Activated CD8-positive, alpha-beta memory T cell treated with anti-CD3 and anti-CD28 coated beads for 4 hours (primary cell): Measurements from ENCODE around the gene SEMA5A.

Experiments used
- DNase-seq, 2 donors: peaks; one replicate each; pipeline ENCODE4 v3.0.0-alpha.2; 2020; ENCODE audit warnings: low read depth in 2 of 2

SEMA5A gene

GRCh38 chr5:9515436-9515835 lies 30.4 kb downstream of the SEMA5A start:
- DNase-seq = no peak

DNA sequence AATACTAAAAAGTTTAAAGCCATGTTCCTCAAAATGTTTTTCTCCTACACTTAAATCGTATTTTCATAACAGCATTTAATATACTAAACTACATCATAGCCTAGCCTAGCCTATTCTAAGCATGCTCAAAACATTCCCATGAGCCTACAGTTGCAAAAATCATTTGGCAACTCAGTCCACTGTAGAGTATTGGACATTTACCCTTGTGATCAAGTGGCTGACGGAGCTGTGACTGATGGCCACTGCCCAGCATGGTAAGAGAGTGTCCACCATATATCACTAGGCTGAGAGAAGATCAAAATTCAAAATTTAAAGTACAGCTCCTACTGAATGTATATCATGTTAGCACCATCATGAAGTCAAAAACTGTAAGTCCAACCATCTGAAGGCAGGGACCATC lies 30.9 kb downstream of the SEMA5A start:
- DNase-seq = no peak

DNA sequence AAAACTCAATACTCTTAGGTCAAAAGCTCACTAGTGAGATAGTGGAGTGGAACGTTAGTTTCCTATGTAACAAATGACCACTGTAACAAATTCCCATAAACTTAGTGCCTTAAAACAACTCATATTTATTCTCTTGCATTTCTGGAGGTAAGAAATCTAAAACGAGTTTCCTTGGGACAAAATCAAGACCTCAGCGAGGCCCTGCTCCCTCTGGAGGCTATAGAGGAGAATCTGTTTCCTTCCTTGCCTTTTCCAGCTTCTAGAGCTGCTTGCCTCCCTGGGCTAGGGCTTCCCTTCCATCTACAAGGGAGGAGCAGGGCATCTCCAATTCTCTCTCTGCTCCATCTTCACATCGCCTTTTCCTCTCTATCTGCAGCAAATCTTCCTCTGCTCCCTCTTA lies 32.0 kb downstream of the SEMA5A start:
- no peak for DNase-seq

DNA sequence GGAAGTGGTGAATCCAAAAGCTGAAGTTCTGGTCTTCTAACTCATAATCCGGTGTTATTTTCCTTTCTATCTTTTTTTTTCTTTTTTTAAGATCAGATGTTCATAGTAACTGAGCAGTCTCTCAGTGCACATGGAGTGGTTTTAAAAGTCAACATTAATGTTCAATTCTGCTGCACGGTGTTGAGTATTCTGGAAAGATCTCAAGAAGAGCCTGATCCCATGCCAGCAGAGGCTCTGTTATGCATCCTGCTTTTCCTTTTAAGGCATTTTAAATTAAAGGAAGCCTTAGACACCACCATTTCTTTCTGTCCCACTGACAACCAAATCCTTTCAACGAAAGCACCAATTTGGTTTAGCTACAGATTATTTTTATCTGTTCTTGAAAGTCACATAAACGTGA lies 33.4 kb downstream of the SEMA5A start:
- no peak for DNase-seq

DNA sequence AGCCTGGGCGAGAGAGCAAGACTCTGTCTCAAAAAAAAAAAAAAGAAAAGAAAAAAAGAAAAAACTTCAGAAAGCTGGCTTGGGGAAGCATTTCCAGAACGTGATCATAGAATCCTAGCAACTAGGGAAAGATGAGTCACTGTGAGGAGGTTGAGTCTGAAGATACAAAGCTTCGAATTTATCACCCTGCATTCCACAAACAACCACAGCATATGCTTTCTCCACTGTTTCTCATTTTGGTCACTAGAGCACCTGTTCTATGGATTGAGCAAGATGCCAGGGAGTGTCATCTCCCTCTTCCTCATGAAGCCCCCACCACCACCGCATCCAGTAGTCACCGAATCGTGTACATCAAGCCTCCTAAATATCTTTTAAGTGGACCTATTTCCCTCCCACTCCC lies 37.9 kb downstream of the SEMA5A start:
- DNase-seq = no peak

GRCh38 chr5:9505225-9505624 lies 40.6 kb downstream of the SEMA5A start:
- DNase-seq = no peak

- DNase-seq = no peak
Observed at GRCh38 chr5:9502864-9503263, 43.0 kb downstream of the SEMA5A start.

DNA sequence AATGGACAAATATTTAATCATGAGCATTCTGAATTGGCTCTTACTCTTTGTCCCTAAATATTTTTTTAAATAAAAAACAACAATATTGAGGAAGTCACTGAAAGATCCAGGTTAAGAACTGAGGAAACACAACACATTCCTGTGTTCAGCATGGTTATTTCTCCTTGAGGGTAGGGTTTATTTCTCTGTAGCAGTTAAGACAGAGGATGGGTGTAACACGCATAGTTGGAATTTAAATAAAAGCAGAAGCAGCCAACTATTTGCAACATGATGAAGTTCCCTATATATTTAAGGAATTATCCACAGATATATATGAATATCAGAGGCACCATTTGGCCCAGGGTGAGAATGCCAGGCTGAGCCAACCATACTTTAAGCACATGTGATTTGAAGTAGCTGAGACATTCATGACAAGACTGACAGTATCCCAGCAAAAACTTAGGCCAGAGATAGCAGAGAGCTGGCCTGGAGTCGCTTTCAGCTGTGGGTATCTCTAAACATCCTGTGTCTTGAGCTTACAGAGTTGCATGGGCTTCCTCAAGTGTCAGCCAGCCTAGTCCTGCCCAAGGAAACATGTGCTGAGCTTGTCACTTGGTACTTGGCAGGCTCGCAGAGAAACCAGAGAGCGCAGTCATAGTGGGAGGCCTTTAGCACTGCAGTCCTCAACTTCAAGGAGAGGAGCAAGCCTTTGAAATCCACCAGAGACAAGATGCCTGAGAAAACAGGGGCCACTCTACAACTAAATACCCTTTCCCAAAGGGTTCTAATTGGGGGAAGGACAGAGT lies 43.6 kb downstream of the SEMA5A start:
- DNase-seq = no peak

- no peak for DNase-seq
Observed at GRCh38 chr5:9500625-9501024, 45.2 kb downstream of the SEMA5A start.

DNA sequence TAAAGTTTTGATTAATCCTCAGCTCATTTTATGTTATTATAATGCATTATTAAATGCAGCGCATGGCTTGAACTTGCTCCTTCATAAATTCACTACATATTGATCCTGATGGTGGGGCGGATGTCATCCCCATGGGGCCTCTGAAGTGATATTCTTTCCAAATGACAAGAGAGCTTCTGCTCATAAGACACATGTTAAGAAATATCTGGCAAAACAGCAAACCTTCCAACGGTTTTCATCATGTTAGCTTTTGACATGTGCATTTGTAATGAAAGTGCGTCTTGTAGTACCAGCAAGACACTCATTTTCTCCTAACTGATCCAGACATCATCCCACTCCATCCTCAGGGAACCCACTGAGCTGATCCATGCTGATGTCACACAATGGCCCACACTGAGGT lies 45.7 kb downstream of the SEMA5A start:
- DNase-seq = no peak

DNA sequence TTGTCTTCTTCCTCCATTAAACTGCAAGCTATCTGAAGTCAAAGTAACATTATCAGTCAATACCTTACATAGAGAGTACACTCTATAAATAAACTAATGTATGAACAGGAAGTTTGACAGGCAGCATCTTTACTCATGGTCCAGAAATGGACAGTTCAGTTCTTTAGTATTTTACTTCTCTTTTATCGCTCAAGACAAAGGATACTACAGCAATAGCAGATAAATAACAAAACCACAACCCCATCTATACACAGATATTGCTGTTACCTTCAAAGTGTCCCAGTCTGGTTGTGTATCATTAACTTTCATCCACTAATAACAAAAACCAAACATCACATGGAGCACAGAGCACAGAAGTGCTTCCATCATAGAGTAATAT lies 46.4 kb downstream of the SEMA5A start:
- DNase-seq = no peak

GRCh38 chr5:9498541-9499497 lies 47.1 kb downstream of the SEMA5A start:
- no peak for DNase-seq

DNA sequence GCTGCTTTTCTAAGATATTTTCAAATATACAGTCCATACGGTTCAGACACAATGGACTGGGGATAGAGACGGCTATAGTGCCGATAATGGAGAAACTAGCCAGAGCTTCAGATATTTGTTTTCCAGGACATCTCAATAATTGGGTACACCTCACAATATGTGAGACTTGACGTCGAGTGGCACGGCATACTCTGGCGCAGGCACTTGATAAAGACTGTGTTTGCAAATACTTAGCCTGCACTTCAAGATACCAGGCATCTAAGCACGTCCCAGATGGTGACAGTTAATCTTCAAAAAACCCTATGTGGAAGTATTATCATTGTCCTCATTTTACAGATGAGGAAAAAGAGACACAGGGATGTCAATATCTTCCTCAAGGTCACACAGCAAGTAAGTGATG lies 48.5 kb downstream of the SEMA5A start:
- DNase-seq = no peak

- no peak for DNase-seq
Observed at GRCh38 chr5:9496801-9497200, 49.1 kb downstream of the SEMA5A start.

DNA sequence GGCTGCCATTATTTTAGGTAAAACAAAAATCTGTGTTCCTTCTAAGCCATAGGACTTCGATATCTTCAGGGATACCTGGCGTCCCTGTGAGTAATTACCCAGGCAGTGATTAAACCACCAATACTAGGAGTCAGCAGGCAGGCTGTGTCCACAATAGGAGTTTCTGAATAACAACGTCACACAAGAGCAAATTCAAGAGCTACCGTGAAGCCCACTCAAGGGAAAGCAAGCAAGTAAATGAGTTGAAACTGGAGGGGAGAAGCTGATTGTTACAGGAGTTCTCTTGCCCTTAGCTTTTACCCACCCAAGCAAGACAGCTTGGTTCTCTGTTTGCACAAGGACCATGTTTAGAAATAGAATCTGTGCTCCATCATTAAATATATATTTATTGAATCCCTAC lies 50.8 kb downstream of the SEMA5A start:
- DNase-seq = no peak

- no peak for DNase-seq
Observed at GRCh38 chr5:9494301-9494700, 51.6 kb downstream of the SEMA5A start.

DNA sequence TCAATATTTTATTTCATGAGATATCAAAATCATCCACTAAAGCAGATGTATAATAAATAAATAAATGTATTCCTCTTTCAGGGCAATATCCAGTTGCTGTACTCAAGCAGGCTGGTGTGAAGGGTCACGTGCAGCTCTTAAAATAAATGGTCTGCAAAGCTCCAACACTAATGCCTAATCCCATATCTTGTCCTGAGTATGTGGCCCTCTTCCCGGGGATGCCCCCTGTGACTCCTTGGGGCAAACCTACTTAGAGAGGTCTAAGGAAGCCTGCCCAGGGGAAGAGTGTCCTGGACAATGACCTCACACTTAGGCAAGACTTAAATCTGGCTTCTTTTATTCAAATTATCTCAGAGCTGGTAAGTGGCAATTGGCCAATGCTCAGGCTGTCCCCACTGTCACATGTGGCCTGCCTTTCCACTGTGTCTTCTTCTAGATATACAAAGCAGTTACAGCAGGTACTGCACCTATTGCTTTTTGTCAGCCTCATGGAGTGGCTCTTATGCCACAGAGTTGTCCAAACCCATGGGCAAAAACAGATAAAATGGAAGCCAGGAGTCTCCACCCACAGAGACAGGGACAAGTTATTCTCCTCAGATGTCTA lies 55.3 kb downstream of the SEMA5A start:
- no peak for DNase-seq

DNA sequence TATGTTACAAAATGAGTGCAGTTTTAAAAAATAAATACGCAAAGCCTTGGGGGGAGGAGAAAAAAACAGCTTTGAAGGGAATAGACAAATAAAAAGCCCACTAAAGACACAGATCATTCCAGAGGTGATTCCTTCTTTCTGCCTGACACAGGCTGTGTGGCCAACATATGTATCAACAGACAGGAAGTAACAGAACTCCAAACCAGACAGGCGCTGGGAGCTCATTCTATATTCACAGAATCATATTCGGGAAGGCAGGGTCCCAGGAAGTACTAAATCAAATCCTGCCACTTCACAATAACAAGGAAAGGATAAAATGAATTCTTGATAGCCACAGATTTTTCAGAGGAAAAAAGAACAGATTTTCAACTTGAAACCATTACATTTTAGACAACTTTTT lies 62.1 kb downstream of the SEMA5A start:
- DNase-seq = no peak

DNA sequence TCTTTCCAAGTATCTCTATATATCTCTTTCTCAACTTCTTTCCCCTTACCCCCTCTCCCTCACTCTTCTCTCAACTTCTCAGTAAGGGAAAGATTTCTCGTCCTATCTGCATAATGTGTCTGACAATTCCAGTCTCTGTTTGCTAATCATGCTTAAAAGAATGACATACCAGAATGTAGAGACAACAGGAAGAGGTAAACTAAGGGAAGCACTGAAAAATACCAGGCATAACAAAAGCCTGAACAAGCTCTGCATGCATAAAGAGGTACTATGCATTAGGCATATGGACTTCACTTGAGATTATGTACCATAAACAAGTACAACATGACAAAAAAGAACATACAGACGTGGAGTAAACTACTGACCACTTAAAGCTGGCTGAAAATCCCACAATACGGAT lies 62.6 kb downstream of the SEMA5A start:
- no peak for DNase-seq

DNA sequence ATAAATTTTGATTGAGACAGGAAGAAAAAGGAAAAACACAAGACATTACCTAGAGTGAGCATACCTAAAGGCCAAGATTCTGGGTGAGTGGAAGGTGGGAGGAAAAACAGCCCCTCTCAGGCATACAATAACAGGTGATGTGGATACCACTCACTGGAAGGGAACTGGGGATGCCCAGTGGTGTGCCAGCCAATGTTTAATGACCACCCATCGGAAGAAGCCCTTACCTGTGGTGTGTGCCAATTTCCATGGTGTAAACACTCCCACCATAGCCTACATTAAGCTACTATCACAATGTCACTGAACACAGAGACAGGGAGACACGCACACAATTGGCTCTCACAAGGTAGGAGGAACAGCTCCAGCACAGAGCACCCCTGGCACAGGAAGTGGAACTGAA lies 63.5 kb downstream of the SEMA5A start:
- DNase-seq = no peak

DNA sequence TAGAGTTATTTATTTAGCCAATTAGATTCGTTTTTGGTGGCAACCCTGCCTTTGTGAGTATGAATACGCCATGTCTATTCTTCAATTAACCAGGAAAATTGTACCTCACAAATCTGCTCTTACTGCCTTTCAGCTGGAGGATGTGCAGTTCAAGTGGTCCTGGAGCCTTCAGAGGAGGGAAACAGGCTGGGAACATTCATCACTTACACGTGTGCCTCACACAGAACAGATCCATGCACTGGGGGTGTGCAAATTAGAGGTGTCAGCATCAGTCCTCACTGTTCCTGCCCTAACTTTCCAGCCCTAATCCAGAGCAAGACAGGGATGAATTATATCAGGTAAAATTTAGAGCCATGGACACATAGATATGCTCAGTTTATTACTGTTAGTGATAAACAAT lies 65.4 kb downstream of the SEMA5A start:
- no peak for DNase-seq

DNA sequence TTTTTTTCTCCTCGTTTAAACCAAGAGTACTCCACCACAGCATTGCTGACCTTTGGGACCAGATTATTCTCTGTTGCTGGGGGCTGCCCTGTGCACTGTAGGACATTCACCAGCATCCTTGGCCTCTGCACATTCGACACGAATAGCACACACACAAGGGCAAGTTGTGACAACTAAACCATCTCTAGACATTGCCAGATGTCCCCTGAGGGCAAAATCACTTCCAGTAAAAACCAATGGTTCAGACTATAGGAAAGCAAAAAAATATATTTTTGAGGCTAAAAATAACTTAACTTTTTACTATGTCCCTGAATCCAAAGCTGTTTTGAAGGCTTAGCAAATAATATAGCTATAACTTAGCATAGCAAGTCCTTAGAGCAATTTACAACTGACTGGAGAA lies 65.9 kb downstream of the SEMA5A start:
- no peak for DNase-seq

DNA sequence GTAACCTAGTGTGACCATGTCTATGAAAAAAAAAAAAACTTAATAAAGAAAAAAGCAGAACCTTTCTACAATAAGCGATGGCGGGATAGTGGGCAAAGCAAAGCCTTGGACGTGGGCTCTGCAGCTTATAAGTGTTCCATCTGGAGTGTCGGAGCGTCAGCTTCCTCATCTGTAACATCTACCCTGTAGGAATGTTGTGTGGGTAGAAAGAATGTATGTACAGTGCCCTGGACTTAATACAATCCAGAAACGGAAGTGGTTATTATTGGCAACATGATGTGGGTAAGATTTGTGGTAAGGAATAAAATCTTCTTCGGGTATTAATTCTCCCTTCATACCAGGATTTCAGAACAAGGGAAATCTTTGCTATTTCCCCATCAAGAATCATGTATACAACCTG lies 66.5 kb downstream of the SEMA5A start:
- DNase-seq = no peak
